ENCODE results near the gene RAPGEF5.

RAPGEF5 gene

GRCh38 chr7:22184549-22185199 is 172.3 kb downstream of the RAPGEF5 start:
- H3K27ac ChIP-seq, result no peak overlapping the region
- TF ChIP-seq ZFX (IDR thresholded peaks at IDR 0.05), result no peak

DNA sequence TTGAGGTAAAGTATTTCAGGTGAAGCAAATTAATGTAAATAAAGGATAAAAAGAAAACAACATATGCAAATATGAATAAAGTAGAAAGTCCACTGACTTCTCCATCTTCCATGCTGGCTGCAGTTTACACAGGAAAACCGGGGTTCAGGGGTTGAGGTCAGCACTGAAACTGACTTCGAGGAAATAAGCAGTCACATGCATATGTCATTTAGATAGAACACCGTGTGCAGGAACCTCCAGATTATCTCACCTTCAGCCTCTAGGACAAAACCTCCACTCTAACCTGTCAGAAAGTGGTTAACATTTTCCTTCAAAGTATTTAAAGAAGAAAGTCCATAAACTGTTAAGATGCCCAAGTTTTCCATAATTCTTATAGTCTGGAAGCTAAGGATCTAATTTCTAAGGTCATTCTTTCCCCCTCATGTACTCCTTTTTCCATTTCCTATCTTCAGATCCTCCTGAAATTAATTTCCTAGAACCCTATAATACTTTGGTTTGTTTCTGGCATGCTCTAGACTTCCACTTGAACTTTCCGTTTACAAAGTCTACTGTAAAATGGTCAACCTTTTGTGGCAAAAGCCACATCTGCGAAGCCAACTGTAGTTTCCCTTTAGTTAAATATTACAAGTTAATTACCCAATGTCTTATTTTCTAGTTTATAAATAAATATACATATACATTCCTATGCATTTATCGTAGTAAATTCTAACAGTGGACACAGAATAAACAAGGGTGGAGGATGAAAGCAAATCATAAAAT is 173.3 kb downstream of the RAPGEF5 start:
- H3K27ac ChIP-seq, result no peak overlapping the region
- no peak for TF ChIP-seq CTCF (conservative IDR thresholded peaks at IDR 0.05)
- no peak for TF ChIP-seq ZFX (IDR thresholded peaks at IDR 0.05)

- H3K27ac ChIP-seq, result no peak overlapping the region
- TF ChIP-seq ZFX (IDR thresholded peaks at IDR 0.05) (no peak), CTCF (conservative IDR thresholded peaks at IDR 0.05) (no peak)
These were observed 174.8 kb downstream of the RAPGEF5 start for GRCh38 chr7:22182149-22182548.

GRCh38 chr7:22181663-22182062 is 175.3 kb downstream of the RAPGEF5 start:
- TF ChIP-seq ZFX (IDR thresholded peaks at IDR 0.05) (no peak), CTCF (conservative IDR thresholded peaks at IDR 0.05) (no peak)
- H3K27ac ChIP-seq, result no peak overlapping the region

DNA sequence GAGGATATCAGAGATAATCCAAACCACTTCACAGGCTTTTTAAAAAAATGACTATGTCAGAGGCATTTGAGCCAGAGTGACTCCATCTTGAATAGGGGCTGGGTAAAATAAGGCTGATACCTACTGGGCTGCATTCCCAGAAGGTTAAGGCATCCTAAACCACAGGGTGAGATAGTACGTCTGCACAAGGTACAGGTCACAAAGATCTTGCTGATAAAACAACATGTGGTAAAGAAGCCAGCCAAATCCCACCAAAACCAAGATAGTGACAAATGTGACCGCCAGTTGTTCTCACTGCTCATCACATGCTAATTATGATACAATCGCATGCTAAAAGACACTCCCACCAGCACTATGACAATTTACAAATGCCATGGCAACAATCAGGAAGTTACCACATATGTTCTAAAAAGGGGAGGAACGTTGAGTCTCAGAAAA is 177.5 kb downstream of the RAPGEF5 start:
- TF ChIP-seq ZFX (IDR thresholded peaks at IDR 0.05) (no peak), CTCF (conservative IDR thresholded peaks at IDR 0.05) (no peak)
- H3K27ac ChIP-seq, result no peak overlapping the region

DNA sequence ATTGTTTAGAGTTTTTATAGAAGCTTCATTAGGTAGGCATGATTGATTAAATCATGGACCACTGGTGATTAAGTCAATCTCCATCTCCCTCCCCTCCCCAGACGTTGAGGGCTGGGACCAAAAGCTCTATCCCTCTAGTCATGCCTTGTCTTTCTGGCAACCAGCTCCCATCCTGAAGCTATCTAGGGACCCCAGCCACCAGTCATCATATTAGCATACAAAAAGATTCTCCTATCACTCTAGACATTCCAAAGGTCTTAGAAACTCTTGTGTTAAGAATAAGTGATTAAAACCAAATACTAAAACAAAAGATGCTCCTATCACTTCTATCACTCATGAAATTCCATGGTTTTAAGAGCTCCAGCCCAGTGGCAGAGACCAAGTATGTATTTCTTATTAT is 178.2 kb downstream of the RAPGEF5 start:
- H3K27ac ChIP-seq, result no peak overlapping the region
- TF ChIP-seq ZFX (IDR thresholded peaks at IDR 0.05) (no peak), CTCF (conservative IDR thresholded peaks at IDR 0.05) (no peak)

- TF ChIP-seq ZFX (IDR thresholded peaks at IDR 0.05) (no peak), CTCF (conservative IDR thresholded peaks at IDR 0.05) (no peak)
- no peak overlapping the region for H3K27ac ChIP-seq
These were observed 180.1 kb downstream of the RAPGEF5 start for GRCh38 chr7:22176791-22177412.

All from C4-2B (cell line).